BLaER1 treated with 17β-estradiol and CSF1 and Interleukin-3, amounts not matched to agents 10 nM and 100 nM (cell line): ENCODE results near the gene AATF.

Experiments
- H3K27ac ChIP-seq, 11 experiments: shearing (Covaris generic); formaldehyde crosslinking; 2 replicates each; pipeline ENCODE4 v1.8.1; 2022
- H3K27me3 ChIP-seq, 11 experiments: shearing (Covaris generic); formaldehyde crosslinking; 2 replicates each; pipeline ENCODE4 v1.8.1; 2022
- H3K36me3 ChIP-seq, 11 experiments: shearing (Covaris generic); formaldehyde crosslinking; 2 replicates each; pipeline ENCODE4 v1.8.1; 2022
- H3K4me1 ChIP-seq, 10 experiments: shearing (Covaris generic); formaldehyde crosslinking; 2 replicates each; pipeline ENCODE4 v1.8.1; 2022
- H3K4me2 ChIP-seq, 11 experiments: shearing (Covaris generic); formaldehyde crosslinking; 2 replicates each; pipeline ENCODE4 v1.8.1; 2022
- H3K4me3 ChIP-seq, 10 experiments: shearing (Covaris generic); formaldehyde crosslinking; 2 replicates each; pipeline ENCODE4 v1.8.1; 2022
- H3K9ac ChIP-seq, 11 experiments: shearing (Covaris generic); formaldehyde crosslinking; 2 replicates each; pipeline ENCODE4 v1.8.1; 2022
- H3K9me3 ChIP-seq, 11 experiments: shearing (Covaris generic); formaldehyde crosslinking; replicated peaks in 1 of 11; 2 replicates each; pipeline ENCODE4 v1.8.1; 2022
- H4K20me1 ChIP-seq, 11 experiments: shearing (Covaris generic); formaldehyde crosslinking; 2 replicates each; pipeline ENCODE4 v1.8.1; 2022
- Cebpa-rat ChIP-seq, 11 experiments: shearing (Covaris generic); IDR thresholded peaks; 2 replicates each; pipeline ENCODE4 v1.8.1; 2022

Gene AATF, protein sequence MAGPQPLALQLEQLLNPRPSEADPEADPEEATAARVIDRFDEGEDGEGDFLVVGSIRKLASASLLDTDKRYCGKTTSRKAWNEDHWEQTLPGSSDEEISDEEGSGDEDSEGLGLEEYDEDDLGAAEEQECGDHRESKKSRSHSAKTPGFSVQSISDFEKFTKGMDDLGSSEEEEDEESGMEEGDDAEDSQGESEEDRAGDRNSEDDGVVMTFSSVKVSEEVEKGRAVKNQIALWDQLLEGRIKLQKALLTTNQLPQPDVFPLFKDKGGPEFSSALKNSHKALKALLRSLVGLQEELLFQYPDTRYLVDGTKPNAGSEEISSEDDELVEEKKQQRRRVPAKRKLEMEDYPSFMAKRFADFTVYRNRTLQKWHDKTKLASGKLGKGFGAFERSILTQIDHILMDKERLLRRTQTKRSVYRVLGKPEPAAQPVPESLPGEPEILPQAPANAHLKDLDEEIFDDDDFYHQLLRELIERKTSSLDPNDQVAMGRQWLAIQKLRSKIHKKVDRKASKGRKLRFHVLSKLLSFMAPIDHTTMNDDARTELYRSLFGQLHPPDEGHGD

DNA sequence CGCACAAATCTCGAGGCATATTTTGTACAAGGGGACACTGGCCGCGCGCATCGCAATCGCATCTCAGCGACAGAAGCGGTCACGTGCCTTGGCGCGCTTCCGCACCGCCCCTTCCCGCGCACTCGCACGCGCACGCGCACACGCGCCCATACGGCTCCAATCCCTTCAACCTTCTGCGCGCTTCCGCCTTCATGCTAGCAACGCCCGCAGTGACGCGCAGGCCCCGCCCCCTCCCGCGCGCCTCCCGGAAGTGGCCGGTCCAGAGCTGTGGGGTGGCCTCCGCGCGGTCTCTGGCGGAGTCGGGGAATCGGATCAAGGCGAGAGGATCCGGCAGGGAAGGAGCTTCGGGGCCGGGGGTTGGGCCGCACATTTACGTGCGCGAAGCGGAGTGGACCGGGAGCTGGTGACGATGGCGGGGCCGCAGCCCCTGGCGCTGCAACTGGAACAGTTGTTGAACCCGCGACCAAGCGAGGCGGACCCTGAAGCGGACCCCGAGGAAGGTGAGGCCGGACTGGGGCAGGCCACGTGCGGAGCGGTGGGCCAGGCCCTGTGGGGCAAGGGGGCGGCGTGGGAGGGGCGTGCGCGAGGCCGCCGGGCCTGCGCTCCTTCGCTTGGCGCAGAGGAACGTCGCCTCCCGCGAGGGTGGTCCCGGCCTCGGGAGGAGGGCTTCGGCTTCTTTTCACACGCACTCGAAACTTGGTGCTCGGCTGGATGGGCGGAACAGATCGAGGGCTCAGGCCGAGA lies at the start of gene AATF:
TSS of gene AATF (plus strand) at position 238 of the 744 bp plus-strand sequence. CDS start at position 410, 172 bp downstream.
- Histone ChIP-seq H3K36me3 (peaks cover 32 to 40% (median 39%) of the 10 kb centered on the region in 11 experiments), H3K27ac (peak within 1 kb of the TSS; percentile 84 to 93 (median 89)), H3K9me3 (peaks cover 0 to 22% (median 5%) of the 10 kb centered on the region in 11 experiments; a peak in 7 of 22 replicates), H3K9ac (peak within 1 kb of the TSS; percentile 85 to 94 (median 90)), H4K20me1 (peaks cover 16 to 59% (median 45%) of the 10 kb centered on the region in 11 experiments; a peak in 18 of 22 replicates), H3K4me3 (peak within 1 kb of the TSS; percentile 67 to 93 (median 85)), H3K27me3 (peaks cover 44 to 47% (median 46%) of the 10 kb centered on the region in 11 experiments), H3K4me2 (peak within 1 kb of the TSS; percentile 85 to 97 (median 95)), H3K4me1 (peaks cover 33 to 53% (median 44%) of the 10 kb centered on the region in 10 experiments)
- TF ChIP-seq Cebpa-rat (IDR thresholded peaks at IDR 0.05), result peak in 1 of 11 experiments; percentile 7; a peak in 1 of 22 replicates

DNA sequence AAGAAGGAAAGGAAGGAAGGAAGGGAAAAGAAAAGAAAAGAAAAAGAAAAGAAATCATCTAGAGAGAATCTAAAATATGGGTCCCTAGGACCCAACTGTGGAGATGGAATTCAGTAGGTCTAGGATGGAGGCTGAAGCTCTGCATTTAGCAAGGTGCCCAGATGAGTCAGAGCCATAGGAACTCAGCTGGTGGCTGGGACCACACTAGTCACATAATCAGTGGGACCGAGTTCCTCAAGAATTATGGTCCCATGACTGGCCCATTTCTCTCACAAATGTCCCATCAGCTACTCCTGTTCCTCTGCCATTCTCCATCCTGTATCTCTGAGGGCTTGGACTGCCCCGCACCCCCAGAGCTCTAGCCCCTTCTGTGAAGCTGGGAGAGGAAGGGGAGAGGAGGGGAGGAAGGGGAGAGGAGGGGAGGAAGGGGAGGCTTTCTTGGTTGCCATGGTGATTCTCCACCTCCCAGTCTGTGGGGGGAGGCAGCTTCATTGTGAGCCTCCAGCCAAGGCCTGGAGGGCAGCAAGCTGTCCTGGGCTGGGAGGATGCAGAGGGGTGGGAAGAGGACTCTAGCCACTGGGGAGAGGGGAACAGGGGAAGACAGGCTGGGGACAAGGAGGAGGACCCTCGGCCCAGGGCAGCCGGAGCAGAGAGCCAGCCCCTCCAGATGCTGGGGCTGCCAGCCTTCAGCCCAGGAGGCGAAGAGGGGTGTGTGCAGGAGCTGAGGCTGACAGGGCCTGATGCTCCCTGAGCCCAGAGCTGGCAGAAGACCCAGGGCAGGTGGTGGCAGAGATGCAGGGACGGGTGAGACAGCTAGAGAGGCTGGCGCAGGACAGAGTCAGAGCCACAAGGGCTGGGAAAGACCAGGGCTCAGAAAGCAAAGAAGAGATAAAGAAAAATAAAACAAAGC lies 49.2 kb upstream of the AATF start:
- Histone ChIP-seq H3K4me3 (no peak overlapping the region), H3K27ac (no peak overlapping the region), H3K9ac (no peak overlapping the region), H3K4me2 (no peak overlapping the region), H3K36me3 (no peaks in the 10 kb centered on the region), H3K27me3 (no peaks in the 10 kb centered on the region), H3K4me1 (peaks cover 0 to 5% (median 0%) of the 10 kb centered on the region in 10 experiments; a peak in 1 of 20 replicates), H4K20me1 (no peaks in the 10 kb centered on the region), H3K9me3 (no peaks in the 10 kb centered on the region)
- no peak for TF ChIP-seq Cebpa-rat (IDR thresholded peaks at IDR 0.05)

DNA sequence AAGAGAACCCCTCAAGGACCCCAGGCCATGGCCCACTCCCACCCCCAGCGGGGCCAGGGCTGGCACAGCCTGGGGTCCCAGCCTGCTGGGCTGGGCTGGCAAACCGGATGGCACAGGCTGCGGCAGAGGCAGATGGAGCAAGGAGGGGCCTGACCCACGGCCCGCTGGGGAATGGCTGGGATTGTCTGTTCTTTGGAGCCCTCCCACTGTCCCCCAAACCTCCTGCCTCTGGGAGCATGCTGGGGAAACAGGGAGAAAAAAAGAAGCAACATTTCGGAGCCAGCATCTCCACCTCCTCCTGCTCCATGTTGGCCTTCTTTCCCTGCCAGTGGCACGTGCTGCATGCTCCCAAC lies 48.6 kb upstream of the AATF start:
- Histone ChIP-seq H3K9ac (no peak overlapping the region), H3K36me3 (no peaks in the 10 kb centered on the region), H3K4me3 (no peak overlapping the region), H3K27me3 (no peaks in the 10 kb centered on the region), H3K4me1 (peaks cover 0 to 5% (median 0%) of the 10 kb centered on the region in 10 experiments; a peak in 1 of 20 replicates), H3K4me2 (no peak overlapping the region), H3K27ac (no peak overlapping the region), H3K9me3 (no peaks in the 10 kb centered on the region), H4K20me1 (no peaks in the 10 kb centered on the region)
- no peak for TF ChIP-seq Cebpa-rat (IDR thresholded peaks at IDR 0.05)

DNA sequence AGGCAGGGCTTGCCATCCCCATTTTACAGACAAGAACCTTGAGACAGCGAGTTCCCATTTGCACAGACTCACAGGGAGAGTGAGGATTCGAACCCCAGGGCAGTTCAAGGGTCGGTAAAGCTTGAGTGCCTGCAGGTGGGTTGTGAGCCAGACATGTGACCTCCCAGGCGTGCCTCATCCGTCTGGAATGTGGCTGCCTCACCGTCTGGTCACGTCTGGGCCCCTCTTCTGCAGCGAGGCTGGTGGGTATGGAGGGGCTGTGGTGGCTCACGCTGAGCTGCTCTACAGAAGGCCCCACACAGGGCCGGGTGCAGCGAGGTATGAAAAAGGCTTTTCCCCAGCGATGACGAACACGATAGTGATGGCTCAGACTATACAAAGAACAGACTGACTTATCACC lies 47.2 kb upstream of the AATF start:
- no peak overlapping the region for H3K27ac ChIP-seq
- no peaks in the 10 kb centered on the region for H4K20me1 ChIP-seq
- no peak overlapping the region for H3K4me2 ChIP-seq
- H3K9me3 ChIP-seq, result no peaks in the 10 kb centered on the region
- H3K36me3 ChIP-seq, result no peaks in the 10 kb centered on the region
- TF ChIP-seq Cebpa-rat (IDR thresholded peaks at IDR 0.05), result no peak
- H3K4me1 ChIP-seq, result peaks cover 0 to 5% (median 0%) of the 10 kb centered on the region in 10 experiments; a peak in 1 of 20 replicates
- H3K9ac ChIP-seq, result no peak overlapping the region
- H3K27me3 ChIP-seq, result no peaks in the 10 kb centered on the region
- no peak overlapping the region for H3K4me3 ChIP-seq

DNA sequence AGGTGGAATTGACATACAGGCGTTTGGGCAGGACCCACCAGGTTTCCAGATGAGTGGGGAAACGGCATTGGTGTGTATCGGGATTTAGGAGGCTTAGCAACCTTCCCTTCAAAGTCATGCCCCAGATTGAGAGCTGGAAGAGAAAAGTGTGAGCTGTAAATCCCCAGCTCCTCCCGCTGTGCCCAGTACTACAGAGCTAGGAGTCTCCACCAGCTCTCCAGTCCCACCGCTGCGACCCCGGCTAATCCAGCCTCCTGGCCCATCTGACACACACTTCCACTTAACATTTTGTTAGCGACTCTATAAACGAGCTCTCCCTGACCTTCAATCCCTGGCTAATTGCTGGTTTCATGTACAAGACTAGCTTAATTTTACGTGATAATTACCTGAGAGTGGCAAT lies 41.3 kb upstream of the AATF start:
- no peak overlapping the region for H3K27ac ChIP-seq
- H4K20me1 ChIP-seq, result no peaks in the 10 kb centered on the region; a peak in 1 of 22 replicates
- H3K4me3 ChIP-seq, result no peak overlapping the region
- no peaks in the 10 kb centered on the region for H3K4me1 ChIP-seq
- H3K4me2 ChIP-seq, result no peak overlapping the region
- no peaks in the 10 kb centered on the region for H3K36me3 ChIP-seq
- H3K9me3 ChIP-seq, result no peaks in the 10 kb centered on the region
- no peaks in the 10 kb centered on the region for H3K27me3 ChIP-seq
- no peak for TF ChIP-seq Cebpa-rat (IDR thresholded peaks at IDR 0.05)
- no peak overlapping the region for H3K9ac ChIP-seq

DNA sequence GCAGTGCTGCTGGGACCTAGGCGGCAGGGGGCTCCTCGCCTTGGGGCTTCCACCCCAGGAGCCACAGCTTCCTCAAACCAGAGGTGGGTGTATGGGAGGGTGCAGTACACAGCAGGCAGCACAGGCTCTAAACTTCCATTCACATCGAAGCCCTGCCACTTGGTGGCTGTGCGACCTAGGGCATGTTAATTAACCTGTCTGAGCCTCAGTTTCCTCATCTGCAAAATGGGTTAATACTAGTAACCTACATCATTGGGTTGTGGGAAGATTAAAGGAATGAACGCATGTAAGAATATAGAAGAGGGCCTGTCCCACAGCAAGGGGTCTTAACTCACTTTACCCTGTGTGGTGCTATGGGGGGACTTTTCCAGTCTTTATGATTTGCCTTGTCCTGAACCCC lies 38.2 kb upstream of the AATF start:
- Histone ChIP-seq H3K36me3 (no peaks in the 10 kb centered on the region), H3K4me3 (no peak overlapping the region), H4K20me1 (no peaks in the 10 kb centered on the region; a peak in 1 of 22 replicates), H3K27me3 (no peaks in the 10 kb centered on the region), H3K4me2 (no peak overlapping the region), H3K4me1 (no peaks in the 10 kb centered on the region), H3K9me3 (no peaks in the 10 kb centered on the region), H3K27ac (no peak overlapping the region), H3K9ac (no peak overlapping the region)
- TF ChIP-seq Cebpa-rat (IDR thresholded peaks at IDR 0.05), result no peak

DNA sequence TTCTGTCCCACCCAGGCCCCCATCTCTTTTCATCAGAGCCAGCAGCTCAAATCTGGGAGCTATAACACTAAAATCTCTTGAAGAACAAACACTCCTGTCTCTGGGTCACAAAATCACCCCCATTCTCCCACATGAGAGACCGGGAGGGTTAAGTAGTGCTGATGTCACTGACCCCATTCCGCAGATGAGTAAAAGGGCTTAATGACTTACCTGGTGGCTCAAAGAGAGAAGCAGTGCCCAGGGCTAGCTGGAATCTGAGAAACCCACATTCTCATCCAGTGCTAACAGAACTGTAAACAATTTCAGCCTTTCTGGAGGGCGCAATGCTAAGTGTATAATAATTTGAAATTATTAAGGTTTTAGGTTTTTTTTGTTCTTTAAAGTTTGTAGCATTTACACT lies 37.8 kb upstream of the AATF start:
- TF ChIP-seq Cebpa-rat (IDR thresholded peaks at IDR 0.05), result no peak
- Histone ChIP-seq H3K27ac (no peak overlapping the region), H3K36me3 (no peaks in the 10 kb centered on the region), H3K9ac (no peak overlapping the region), H3K4me1 (no peaks in the 10 kb centered on the region), H3K4me2 (no peak overlapping the region), H3K4me3 (no peak overlapping the region), H4K20me1 (no peaks in the 10 kb centered on the region; a peak in 1 of 22 replicates), H3K9me3 (no peaks in the 10 kb centered on the region), H3K27me3 (no peaks in the 10 kb centered on the region)

DNA sequence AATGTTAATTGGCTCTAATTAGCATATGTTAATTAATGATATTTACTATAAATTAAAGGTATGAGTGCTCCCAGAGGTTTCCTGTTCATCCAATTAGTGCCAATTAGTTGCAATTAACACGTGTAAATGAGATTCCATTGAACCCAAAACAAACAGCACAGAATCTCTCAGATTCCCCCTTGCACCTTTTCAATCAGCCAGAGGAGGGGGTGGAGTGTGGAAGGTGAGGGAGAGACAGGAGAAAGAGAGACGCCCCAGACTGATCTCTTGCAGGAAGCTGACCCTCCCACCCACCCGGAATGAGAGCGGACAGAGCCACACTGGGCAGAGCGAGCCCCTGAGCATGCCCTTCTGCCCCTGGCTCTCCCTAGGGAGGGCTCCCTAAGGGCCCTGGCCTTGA lies 35.6 kb upstream of the AATF start:
- TF ChIP-seq Cebpa-rat (IDR thresholded peaks at IDR 0.05), result no peak
- no peaks in the 10 kb centered on the region; a peak in 3 of 22 replicates for H4K20me1 ChIP-seq
- H3K4me3 ChIP-seq, result no peak overlapping the region
- no peaks in the 10 kb centered on the region for H3K36me3 ChIP-seq
- no peak overlapping the region for H3K9ac ChIP-seq
- H3K9me3 ChIP-seq, result no peaks in the 10 kb centered on the region
- H3K4me1 ChIP-seq, result peaks cover 0 to 4% (median 0%) of the 10 kb centered on the region in 10 experiments; a peak in 3 of 20 replicates
- H3K27me3 ChIP-seq, result peaks cover 0 to 5% (median 0%) of the 10 kb centered on the region in 11 experiments; a peak in 4 of 22 replicates
- no peak overlapping the region for H3K27ac ChIP-seq
- H3K4me2 ChIP-seq, result no peak overlapping the region
